ENCODE measurements around the gene ZNF595. TPM values are rescaled to one million over a fixed set of nuclear protein-coding genes. Genes with fewer than 3 reads are reported as not detected.
"Not testable (repeated sequence)": the region's sequence is repeated elsewhere in the genome, so short reads cannot be mapped to it uniquely, and the experiment has no call there.

ZNF595 gene
- polyA plus RNA-seq, 1 of the 3 experiments (the other 2 are of a cell fraction) = 88.4 TPM

- H3K4me2 ChIP-seq; H3K9me3 ChIP-seq; H2AFZ ChIP-seq (ENCODE audit: low read depth); H3K27me3 ChIP-seq (ENCODE audit: insufficient read depth); H3F3A ChIP-seq (replicated peaks; ENCODE audit: insufficient read depth); H3K4me3 ChIP-seq (ENCODE audit: low read depth in 2 of 2, low read length in 1 of 2); H3K9me2 ChIP-seq; DNase-seq; H3K9ac ChIP-seq; POLR2A ChIA-PET; H3K27ac ChIP-seq (ENCODE audit: low read depth in 2 of 2, low read length in 1 of 2); H3K79me2 ChIP-seq (ENCODE audit: insufficient read depth); H4K20me1 ChIP-seq (ENCODE audit: insufficient read depth); H3K36me3 ChIP-seq (replicated peaks in 1 of 2; ENCODE audit: control insufficient read depth in 1 of 2, insufficient read depth in 2 of 2, low read length in 1 of 2); H3K4me1 ChIP-seq (ENCODE audit: control insufficient read depth in 1 of 2, insufficient read depth in 2 of 2, low read depth in 1 of 2, low read length in 1 of 2): not testable (repeated sequence)
- CTCF ChIA-PET = interaction anchor here (1.1 to 8.2 kb wide), 3 partner anchors 10 to 23 kb away, joined by 3 to 52 read pairs (median 3); no protein-coding TSS in a partner anchor
- 73% methylated on average over 4 of the region's 4 CpGs for WGBS (ENCODE audit: low lambda C conversion rate)
Measured at GRCh38 chr4:51253-51652, 1.9 kb upstream of the ZNF595 start.

DNA sequence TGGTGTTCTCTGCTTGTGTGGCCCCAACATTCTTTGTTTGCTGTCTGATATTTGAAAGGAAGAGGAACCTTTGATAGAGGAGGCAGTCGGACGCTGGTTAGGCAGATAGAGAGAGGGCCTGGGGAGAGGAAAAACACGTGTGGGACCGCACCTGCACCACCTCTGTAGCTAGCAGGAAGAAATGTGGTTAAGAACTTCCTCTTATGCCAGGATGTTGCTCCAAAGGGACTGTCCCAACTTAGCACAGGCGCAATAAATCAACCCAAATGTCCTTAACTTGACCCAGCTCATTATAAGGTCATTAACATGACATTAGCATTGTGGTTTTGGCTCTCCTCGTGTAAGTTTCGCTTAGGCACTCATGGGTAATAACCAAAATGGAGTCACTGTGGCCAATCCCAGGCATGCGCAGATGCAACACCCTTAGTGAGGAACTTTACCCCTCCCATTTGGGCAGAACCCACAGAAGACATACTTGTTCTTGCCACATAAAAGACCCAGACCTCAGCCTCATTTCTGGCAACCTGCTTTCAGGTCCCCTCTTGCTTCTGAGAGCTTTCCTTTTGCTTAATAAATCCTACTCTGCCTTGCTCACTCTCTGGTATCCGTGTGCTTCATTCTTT is 1.4 kb upstream of the ZNF595 start:
- H4K20me1 ChIP-seq (ENCODE audit: insufficient read depth); H3K4me2 ChIP-seq; H3K27me3 ChIP-seq (ENCODE audit: insufficient read depth); H3K36me3 ChIP-seq (replicated peaks in 1 of 2; ENCODE audit: control insufficient read depth in 1 of 2, insufficient read depth in 2 of 2, low read length in 1 of 2); H3K9ac ChIP-seq; H3K27ac ChIP-seq (ENCODE audit: low read depth in 2 of 2, low read length in 1 of 2); H3K9me3 ChIP-seq; H3F3A ChIP-seq (replicated peaks; ENCODE audit: insufficient read depth); H3K79me2 ChIP-seq (ENCODE audit: insufficient read depth); H3K4me1 ChIP-seq (ENCODE audit: control insufficient read depth in 1 of 2, insufficient read depth in 2 of 2, low read depth in 1 of 2, low read length in 1 of 2); H3K4me3 ChIP-seq (ENCODE audit: low read depth in 2 of 2, low read length in 1 of 2); H2AFZ ChIP-seq (ENCODE audit: low read depth); DNase-seq; H3K9me2 ChIP-seq: not testable (repeated sequence)
- 67% methylated on average over 5 of the region's 9 CpGs for WGBS (ENCODE audit: low lambda C conversion rate)
- CTCF ChIA-PET = interaction anchor here (1.1 to 8.2 kb wide), 4 partner anchors 9 to 23 kb away, joined by 3 to 52 read pairs (median 4); no protein-coding TSS in a partner anchor
- POLR2A ChIA-PET = interaction anchor here (2.0 kb wide), 1 partner anchor 9 kb away, joined by 8 read pairs; no protein-coding TSS in a partner anchor

DNA sequence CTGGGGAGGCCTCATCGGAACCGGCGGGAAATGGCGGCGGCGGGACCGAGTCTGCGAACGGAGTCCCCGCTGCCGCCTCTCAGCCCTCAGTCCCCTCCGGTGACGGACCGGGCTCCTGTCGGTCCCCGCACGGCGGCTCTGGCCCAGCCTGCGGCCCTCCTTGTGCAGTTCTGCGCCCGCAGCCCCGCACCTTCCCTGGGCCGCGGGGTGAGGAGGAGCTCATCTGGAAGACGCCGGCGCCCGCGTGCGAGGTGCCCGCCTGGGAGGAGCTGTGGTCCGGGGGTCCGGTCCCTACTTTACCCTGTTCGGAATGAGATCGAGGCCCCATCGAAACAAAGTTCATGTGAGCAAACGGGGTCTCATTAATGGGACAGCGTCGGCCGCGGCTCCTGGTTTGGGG is 400 bp downstream of the ZNF595 start:
- peak overlapping the region; percentile 79 for H3K4me2 ChIP-seq
- no CpG with 5 or more reads among the region's 41 CpGs for WGBS (ENCODE audit: low lambda C conversion rate)
- POLR2A ChIA-PET = interaction anchor here (0.6 to 2.1 kb wide), 4 partner anchors 10 to 30 kb away, joined by 3 to 8 read pairs (median 6); no protein-coding TSS in a partner anchor
- not testable (repeated sequence) for H4K20me1 ChIP-seq (ENCODE audit: insufficient read depth); H3K27me3 ChIP-seq (ENCODE audit: insufficient read depth); H2AFZ ChIP-seq (ENCODE audit: low read depth); H3K27ac ChIP-seq (ENCODE audit: low read depth in 2 of 2, low read length in 1 of 2); H3K36me3 ChIP-seq (replicated peaks in 1 of 2; ENCODE audit: control insufficient read depth in 1 of 2, insufficient read depth in 2 of 2, low read length in 1 of 2); H3F3A ChIP-seq (replicated peaks; ENCODE audit: insufficient read depth); H3K9me3 ChIP-seq; H3K4me1 ChIP-seq (ENCODE audit: control insufficient read depth in 1 of 2, insufficient read depth in 2 of 2, low read depth in 1 of 2, low read length in 1 of 2); H3K79me2 ChIP-seq (ENCODE audit: insufficient read depth); DNase-seq; H3K9me2 ChIP-seq
- peak overlapping the region; percentile 44; the same call in 1 of the 2 replicates for H3K9ac ChIP-seq
- peak overlapping the region in 1 of 2 experiments; percentile 46; a peak in 2 of 4 replicates for H3K4me3 ChIP-seq (ENCODE audit: low read depth in 2 of 2, low read length in 1 of 2)
- CTCF ChIA-PET = interaction anchor here (0.9 to 2.3 kb wide), 5 partner anchors 8 to 25 kb away, joined by 4 to 8 read pairs (median 5); no protein-coding TSS in a partner anchor

DNA sequence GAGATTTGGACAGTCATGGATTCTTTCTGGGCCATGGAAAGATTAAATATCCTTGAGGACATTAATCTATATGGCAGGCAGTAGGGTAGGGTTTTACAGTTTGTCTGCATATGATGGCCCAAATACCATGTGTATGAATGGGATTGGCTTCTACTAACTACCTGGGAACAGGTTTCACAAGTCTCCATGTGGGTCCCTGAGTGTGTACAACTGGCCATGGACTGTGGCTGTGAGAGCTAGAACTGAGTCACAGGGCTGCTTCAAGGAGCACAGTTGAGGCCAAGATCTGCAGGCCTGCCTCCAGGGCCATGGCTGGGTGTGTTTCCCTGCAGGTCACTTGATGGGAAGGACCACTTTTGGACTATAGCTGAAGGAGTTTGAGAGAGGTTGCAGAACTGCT is 11.6 kb downstream of the ZNF595 start:
- CTCF ChIA-PET = not testable (repeated sequence)

More for the DNA sequence above, 11.6 kb downstream of the ZNF595 start:
- H2AFZ ChIP-seq (ENCODE audit: low read depth); H3K9ac ChIP-seq; H3K4me1 ChIP-seq (ENCODE audit: control insufficient read depth in 1 of 2, insufficient read depth in 2 of 2, low read depth in 1 of 2, low read length in 1 of 2); H3F3A ChIP-seq (replicated peaks; ENCODE audit: insufficient read depth); H3K27ac ChIP-seq (ENCODE audit: low read depth in 2 of 2, low read length in 1 of 2); POLR2A ChIA-PET; H3K27me3 ChIP-seq (ENCODE audit: insufficient read depth); H3K4me3 ChIP-seq (ENCODE audit: low read depth in 2 of 2, low read length in 1 of 2); DNase-seq; H4K20me1 ChIP-seq (ENCODE audit: insufficient read depth); H3K9me2 ChIP-seq; H3K4me2 ChIP-seq: not testable (repeated sequence)
- H3K9me3 ChIP-seq = peaks cover 11% of the 10 kb centered on the region; the same call in 1 of the 2 replicates
- peaks cover 19% of the 10 kb centered on the region; the same call in 1 of the 2 replicates for H3K79me2 ChIP-seq (ENCODE audit: insufficient read depth)
- H3K36me3 ChIP-seq (replicated peaks in 1 of 2; ENCODE audit: control insufficient read depth in 1 of 2, insufficient read depth in 2 of 2, low read length in 1 of 2) = peaks cover 13 to 14% of the 10 kb centered on the region in 2 experiments

Data from SK-N-SH (cell line).